GM12801 (cell line): Measurements from ENCODE around the gene KYNU.

Source experiments
- TF ChIP-seq, protein P1 (sequence below): IDR thresholded peaks from one replicate; pipeline ENCODE4 v1.5.1; 2011; ENCODE audit warnings: control low read depth; ENCODE audit not compliant: insufficient read length; ENCODE audit errors: extremely low read depth

Gene KYNU

DNA sequence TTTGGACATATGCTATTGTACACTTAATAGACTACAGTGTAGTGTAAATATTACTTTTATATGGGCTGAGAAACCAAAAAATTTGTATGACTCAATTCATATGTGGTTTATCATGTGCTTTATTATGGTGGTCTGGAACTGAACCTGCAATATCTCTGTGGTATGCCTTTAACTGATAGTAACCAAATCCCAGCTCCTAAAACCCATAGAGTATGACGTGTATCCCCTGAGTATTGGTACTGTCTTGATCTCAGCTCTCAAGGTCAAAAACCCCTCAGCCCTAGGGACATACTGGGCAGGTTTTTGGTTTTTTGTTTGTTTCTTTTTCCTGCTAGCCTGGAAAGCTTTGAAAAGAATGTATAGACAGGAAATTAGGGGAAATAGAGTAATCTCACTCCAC is 209.6 kb downstream of the KYNU start:
- TF ChIP-seq, protein P1, sequence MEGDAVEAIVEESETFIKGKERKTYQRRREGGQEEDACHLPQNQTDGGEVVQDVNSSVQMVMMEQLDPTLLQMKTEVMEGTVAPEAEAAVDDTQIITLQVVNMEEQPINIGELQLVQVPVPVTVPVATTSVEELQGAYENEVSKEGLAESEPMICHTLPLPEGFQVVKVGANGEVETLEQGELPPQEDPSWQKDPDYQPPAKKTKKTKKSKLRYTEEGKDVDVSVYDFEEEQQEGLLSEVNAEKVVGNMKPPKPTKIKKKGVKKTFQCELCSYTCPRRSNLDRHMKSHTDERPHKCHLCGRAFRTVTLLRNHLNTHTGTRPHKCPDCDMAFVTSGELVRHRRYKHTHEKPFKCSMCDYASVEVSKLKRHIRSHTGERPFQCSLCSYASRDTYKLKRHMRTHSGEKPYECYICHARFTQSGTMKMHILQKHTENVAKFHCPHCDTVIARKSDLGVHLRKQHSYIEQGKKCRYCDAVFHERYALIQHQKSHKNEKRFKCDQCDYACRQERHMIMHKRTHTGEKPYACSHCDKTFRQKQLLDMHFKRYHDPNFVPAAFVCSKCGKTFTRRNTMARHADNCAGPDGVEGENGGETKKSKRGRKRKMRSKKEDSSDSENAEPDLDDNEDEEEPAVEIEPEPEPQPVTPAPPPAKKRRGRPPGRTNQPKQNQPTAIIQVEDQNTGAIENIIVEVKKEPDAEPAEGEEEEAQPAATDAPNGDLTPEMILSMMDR: no peak

DNA sequence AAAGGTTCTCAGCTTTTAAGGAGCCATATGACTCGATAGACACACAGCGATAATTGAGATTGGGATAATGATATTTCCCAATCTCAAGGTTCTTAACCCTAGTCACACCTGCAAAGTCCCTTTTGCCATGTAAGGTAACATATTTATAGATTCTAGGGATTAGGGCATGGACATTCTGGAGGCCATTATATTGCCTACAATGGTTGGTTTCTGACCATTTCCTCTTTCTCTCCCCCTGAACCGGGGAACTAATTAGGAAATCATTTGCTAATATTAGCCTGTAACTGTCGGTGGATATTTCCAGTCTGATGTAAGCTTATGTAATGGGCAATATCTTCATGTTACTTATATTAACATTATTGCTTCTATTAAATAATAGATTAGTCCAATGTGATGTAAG is 210.9 kb downstream of the KYNU start:
- TF ChIP-seq, protein P1: no peak
